GM12872 (cell line): ENCODE measurements around the gene FAM171A1.

Experiments used
- CTCF ChIP-seq: IDR thresholded peaks from 3 replicates; pipeline ENCODE4 v1.5.1; 2011; ENCODE audit warnings: low read depth, mild to moderate bottlenecking, low read length, moderate library complexity; ENCODE audit not compliant: insufficient read depth

FAM171A1 gene

GRCh38 chr10:15197911-15198310 lies 173.2 kb downstream of the FAM171A1 start:
- no peak for TF ChIP-seq CTCF

GRCh38 chr10:15197276-15197675 lies 173.8 kb downstream of the FAM171A1 start:
- TF ChIP-seq CTCF = no peak

GRCh38 chr10:15196021-15196834 lies 174.9 kb downstream of the FAM171A1 start:
- TF ChIP-seq CTCF = no peak

GRCh38 chr10:15189133-15189885 lies 181.8 kb downstream of the FAM171A1 start:
- TF ChIP-seq CTCF = no peak

GRCh38 chr10:15188603-15189002 lies 182.5 kb downstream of the FAM171A1 start:
- no peak for TF ChIP-seq CTCF

- TF ChIP-seq CTCF = no peak
Observed at GRCh38 chr10:15183689-15184481, 187.2 kb downstream of the FAM171A1 start.
